GM12892 (cell line): Measurements from ENCODE around the gene CSGALNACT2.

Experiments
- POLR2A ChIP-seq: IDR thresholded peaks from 2 replicates; pipeline ENCODE4 v1.6.1; 2011; ENCODE audit warnings: low read depth, low read length, control low read depth
- POLR2AphosphoS5 ChIP-seq: IDR thresholded peaks from 2 replicates; pipeline ENCODE4 v1.6.1; 2011; ENCODE audit warnings: low read depth, low read length, control low read depth

GRCh38 chr10:43126759-43127424, 11.4 kb upstream of the CSGALNACT2 start:
- TF ChIP-seq POLR2A, result no peak
- TF ChIP-seq POLR2AphosphoS5, result no peak
